Neural cell (in vitro differentiated cells): ENCODE results near the gene TAP1.

Experiments used
- CTCF ChIP-seq: fragments of 450-650 bp; IDR thresholded peaks from 2 replicates; pipeline ENCODE4 v1.5.1; 2014; ENCODE audit warnings: antibody characterized with exemption, mild to moderate bottlenecking, moderate library complexity; ENCODE audit not compliant: poor library complexity, severe bottlenecking
- EP300 ChIP-seq: fragments of 450-650 bp; conservative IDR thresholded peaks from 2 replicates; pipeline ENCODE4 v1.6.1; 2014; ENCODE audit warnings: antibody characterized with exemption, mild to moderate bottlenecking, moderate library complexity; ENCODE audit not compliant: poor library complexity, severe bottlenecking
- EZH2 ChIP-seq: fragments of 200-600, 300-800 bp; shearing (Covaris generic), sonication (generic); IDR thresholded peaks from 2 replicates; pipeline ENCODE4 v1.6.1; 2014; ENCODE audit warnings: antibody characterized with exemption, low read length, borderline replicate concordance, mild to moderate bottlenecking; ENCODE audit not compliant: insufficient read depth, poor library complexity, severe bottlenecking
- MXI1 ChIP-seq: fragments of 450-650 bp; conservative IDR thresholded peaks from 2 replicates; pipeline ENCODE4 v1.6.1; 2014; ENCODE audit warnings: antibody characterized with exemption, mild to moderate bottlenecking; ENCODE audit not compliant: poor library complexity, severe bottlenecking
- POLR2AphosphoS5 ChIP-seq: IDR thresholded peaks from 2 replicates; pipeline ENCODE4 v1.6.1; 2012
- RAD21 ChIP-seq: fragments of 450-650 bp; conservative IDR thresholded peaks from 2 replicates; pipeline ENCODE4 v1.6.1; 2014; ENCODE audit warnings: antibody characterized with exemption, mild to moderate bottlenecking, moderate library complexity
- SMC3 ChIP-seq: fragments of 450-650 bp; conservative IDR thresholded peaks from 2 replicates; pipeline ENCODE4 v1.6.1; 2014; ENCODE audit warnings: antibody characterized with exemption, mild to moderate bottlenecking, moderate library complexity; ENCODE audit not compliant: poor library complexity
- TAF1 ChIP-seq: IDR thresholded peaks from 2 replicates; pipeline ENCODE4 v1.6.1; 2012; ENCODE audit warnings: low read depth
- TF ChIP-seq, protein P1 (sequence below): IDR thresholded peaks from 2 replicates; pipeline ENCODE4 v1.6.1; 2012; ENCODE audit warnings: borderline replicate concordance

DNA sequence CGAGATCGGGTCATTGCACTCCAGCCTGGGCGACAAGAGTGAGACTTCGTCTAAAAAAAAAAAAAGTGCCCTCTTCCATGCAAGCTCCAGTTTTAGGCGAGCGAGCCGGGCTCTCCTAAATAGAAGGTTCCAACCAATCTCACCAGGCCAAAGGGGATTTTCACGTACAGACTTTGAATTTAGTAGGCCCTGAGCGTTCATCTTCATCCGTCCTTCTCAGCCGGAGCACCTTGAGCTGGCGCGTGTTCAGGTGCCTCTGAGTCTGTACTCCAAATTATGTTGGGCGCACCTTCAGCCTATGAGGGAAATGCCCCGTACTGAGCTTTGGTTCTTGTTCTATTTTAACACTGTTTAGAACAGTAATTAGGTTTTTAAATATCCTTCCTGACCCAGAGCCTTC lies 14.1 kb downstream of the TAP1 start:
- TF ChIP-seq CTCF (no peak), EZH2 (no peak), MXI1 (no peak), POLR2AphosphoS5 (no peak), TAF1 (no peak), EP300 (no peak), RAD21 (no peak), SMC3 (no peak)
- TF ChIP-seq, protein P1, sequence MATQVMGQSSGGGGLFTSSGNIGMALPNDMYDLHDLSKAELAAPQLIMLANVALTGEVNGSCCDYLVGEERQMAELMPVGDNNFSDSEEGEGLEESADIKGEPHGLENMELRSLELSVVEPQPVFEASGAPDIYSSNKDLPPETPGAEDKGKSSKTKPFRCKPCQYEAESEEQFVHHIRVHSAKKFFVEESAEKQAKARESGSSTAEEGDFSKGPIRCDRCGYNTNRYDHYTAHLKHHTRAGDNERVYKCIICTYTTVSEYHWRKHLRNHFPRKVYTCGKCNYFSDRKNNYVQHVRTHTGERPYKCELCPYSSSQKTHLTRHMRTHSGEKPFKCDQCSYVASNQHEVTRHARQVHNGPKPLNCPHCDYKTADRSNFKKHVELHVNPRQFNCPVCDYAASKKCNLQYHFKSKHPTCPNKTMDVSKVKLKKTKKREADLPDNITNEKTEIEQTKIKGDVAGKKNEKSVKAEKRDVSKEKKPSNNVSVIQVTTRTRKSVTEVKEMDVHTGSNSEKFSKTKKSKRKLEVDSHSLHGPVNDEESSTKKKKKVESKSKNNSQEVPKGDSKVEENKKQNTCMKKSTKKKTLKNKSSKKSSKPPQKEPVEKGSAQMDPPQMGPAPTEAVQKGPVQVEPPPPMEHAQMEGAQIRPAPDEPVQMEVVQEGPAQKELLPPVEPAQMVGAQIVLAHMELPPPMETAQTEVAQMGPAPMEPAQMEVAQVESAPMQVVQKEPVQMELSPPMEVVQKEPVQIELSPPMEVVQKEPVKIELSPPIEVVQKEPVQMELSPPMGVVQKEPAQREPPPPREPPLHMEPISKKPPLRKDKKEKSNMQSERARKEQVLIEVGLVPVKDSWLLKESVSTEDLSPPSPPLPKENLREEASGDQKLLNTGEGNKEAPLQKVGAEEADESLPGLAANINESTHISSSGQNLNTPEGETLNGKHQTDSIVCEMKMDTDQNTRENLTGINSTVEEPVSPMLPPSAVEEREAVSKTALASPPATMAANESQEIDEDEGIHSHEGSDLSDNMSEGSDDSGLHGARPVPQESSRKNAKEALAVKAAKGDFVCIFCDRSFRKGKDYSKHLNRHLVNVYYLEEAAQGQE, result no peak
